VCaP (cell line): ENCODE measurements around the gene ANHX.
"Not testable (repeated sequence)": the region's sequence is repeated elsewhere in the genome, so short reads cannot be mapped to it uniquely, and the experiment has no call there.

Experiments used
- H3K27ac ChIP-seq: fragments of 450-650 bp; 2 replicates; pipeline ENCODE4 v1.5.1; 2017
- TF ChIP-seq, protein P1 (sequence below): fragments of 450-650 bp; conservative IDR thresholded peaks from 2 replicates; pipeline ENCODE4 v1.5.1; 2017; ENCODE audit warnings: mild to moderate bottlenecking, moderate library complexity

The ANHX gene

DNA sequence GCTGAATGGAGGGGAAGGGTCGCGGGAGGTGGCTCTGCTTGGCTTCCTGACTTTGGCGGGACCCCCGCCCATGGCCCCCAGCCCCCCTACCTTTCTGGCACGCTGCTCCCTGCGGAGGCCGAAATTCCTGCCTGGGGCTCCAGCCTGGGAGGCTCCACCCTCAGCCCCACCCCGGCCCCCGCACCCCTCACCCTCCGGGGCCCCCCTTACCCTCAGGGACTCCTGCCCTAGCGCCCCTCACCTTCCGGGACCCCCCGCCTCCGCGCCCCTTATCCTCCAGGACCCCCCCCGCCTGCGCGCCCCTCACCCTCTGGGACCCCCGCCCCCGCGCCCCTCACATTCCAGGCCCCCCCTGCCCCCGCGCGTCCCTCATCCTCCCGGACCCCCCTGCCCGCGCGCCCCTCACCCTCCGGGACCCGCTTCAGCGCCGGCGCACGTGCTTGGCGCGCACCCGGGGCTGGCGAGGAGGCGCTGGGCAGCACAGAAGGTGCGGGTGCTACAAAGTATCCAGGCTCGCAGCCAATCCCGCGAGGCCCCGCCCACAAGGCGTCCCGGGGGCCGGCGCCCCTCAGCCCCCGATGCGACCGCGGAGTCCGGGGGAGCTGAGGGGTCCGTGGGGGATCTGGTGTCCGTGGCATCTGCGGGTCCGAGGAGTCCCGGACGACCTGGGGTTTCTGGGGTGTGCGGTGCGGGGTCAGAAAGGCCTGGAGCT, at the start of gene ANHX:
ANHX (minus strand) TSS at position 477 of the 712 bp plus-strand sequence. CDS start 1,521 bp downstream, outside the sequence.
- no peak within 1 kb of the TSS for H3K27ac ChIP-seq
- TF ChIP-seq, protein P1, sequence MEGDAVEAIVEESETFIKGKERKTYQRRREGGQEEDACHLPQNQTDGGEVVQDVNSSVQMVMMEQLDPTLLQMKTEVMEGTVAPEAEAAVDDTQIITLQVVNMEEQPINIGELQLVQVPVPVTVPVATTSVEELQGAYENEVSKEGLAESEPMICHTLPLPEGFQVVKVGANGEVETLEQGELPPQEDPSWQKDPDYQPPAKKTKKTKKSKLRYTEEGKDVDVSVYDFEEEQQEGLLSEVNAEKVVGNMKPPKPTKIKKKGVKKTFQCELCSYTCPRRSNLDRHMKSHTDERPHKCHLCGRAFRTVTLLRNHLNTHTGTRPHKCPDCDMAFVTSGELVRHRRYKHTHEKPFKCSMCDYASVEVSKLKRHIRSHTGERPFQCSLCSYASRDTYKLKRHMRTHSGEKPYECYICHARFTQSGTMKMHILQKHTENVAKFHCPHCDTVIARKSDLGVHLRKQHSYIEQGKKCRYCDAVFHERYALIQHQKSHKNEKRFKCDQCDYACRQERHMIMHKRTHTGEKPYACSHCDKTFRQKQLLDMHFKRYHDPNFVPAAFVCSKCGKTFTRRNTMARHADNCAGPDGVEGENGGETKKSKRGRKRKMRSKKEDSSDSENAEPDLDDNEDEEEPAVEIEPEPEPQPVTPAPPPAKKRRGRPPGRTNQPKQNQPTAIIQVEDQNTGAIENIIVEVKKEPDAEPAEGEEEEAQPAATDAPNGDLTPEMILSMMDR: no peak

DNA sequence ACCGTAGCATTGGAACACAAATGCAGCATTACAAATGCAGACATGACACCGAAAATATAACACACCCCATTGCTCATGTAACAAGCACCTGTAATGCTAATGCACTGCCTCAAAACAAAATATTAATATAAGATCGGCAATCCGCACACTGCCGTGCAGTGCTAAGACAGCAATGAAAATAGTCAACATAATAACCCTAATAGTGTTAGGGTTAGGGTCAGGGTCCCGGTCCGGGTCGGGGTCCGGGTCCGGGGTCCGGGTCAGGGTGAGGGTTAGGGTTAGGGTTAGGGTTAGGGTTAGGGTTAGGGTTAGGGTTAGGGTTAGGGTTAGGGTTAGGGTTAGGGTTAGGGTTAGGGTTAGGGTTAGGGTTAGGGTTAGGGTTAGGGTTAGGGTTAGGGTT, 29.0 kb upstream of the ANHX start:
- H3K27ac ChIP-seq: not testable (repeated sequence)

DNA sequence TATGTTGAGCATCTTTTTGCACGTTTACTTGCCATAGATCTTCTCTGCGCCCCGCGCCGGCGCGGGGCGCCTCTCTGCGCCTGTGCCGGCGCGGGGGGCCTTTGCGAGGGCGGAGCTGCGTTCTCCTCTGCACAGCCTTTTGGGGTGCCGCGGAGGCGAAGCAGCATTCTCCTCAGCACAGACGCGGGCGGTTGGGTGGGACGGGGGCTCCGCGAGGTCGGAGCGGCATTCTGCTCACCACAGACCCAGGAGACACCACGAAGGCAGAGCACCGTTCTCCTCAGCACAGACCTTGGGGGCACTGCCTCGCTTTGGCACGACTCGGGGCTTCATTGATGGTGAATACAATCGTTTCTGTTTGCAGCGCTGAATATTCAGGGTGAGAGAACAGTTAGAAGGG, 28.5 kb upstream of the ANHX start:
- no peak overlapping the region for H3K27ac ChIP-seq
- TF ChIP-seq, protein P1: no peak

DNA sequence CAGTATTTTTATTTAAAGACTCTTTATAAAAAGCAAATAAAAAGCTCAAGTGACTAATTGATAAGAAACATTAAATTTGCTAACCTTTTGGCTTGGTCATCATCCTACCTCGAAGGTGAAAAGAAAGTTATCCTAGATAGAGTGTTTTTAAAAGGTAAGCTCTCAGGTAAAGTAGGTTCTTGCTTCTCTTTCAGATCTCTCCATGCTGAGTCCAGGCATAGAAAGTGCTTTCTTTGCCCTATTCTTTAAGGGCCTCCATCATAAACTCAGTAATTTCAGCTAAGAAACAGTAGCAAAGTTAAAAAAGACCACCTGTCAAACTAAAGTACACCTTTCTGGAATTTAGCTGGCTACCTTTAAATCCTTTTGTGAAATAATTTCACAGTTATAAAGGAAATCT, 20.6 kb upstream of the ANHX start:
- H3K27ac ChIP-seq: no peak overlapping the region
- TF ChIP-seq, protein P1: no peak

DNA sequence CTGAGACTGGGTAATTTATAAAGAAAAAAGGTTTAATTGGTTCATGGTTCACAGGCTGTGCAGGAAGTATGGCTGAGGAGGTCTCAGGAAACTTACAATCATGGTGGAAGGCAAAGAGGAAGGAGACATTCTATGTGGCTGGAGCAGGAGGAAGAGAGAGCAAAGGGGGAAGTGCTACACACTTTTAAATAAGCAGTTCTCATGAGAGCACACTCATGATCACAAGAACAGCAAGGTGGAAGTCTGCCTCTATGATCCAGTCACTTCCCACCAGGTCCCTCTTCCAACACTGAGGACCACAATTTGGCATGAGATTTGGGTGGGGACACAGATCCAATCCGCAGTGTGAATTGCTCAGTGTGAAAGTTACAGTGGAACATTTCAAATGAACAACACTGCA, 20.2 kb upstream of the ANHX start:
- not testable (repeated sequence) for H3K27ac ChIP-seq

DNA sequence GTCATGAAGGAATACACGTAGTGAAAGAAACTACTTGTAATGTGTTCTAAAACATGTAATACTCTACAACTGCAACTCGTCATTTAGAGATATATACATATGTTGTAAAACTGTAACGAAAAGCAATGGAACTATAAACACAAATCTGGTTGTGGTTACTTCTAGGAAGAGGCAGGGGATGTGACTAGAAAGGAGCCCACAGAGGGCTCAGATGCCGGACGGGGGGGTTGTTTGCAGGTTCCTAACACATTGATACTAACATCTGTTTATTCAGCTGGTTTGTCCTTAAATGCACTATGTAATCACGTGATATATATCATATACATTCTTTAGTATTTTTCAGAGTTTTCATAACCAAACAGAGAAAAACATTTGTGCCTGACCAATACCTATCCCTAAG, 16.1 kb upstream of the ANHX start:
- TF ChIP-seq, protein P1: no peak
- no peak overlapping the region for H3K27ac ChIP-seq

DNA sequence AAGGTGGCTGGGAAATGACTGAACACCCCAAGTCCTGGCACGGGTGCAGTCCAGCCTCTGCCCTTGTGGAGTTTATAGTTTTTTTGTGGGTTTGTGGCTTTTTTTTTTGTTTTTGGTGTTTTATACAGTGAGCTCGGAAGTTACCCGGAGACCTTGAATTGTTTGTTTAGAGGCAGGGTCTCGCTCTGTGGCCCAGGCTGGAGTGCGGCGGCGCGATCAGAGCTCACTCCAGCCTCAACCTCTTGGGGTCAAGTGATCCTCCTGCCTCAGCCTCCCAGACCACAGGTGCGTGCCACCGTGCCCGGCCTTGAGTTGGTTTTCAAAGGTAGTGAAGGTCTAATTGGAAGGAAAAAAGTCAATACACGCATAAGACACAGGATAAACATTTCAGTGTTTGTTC, 879 bp upstream of the ANHX start:
- no peak overlapping the region for H3K27ac ChIP-seq
- TF ChIP-seq, protein P1: no peak

DNA sequence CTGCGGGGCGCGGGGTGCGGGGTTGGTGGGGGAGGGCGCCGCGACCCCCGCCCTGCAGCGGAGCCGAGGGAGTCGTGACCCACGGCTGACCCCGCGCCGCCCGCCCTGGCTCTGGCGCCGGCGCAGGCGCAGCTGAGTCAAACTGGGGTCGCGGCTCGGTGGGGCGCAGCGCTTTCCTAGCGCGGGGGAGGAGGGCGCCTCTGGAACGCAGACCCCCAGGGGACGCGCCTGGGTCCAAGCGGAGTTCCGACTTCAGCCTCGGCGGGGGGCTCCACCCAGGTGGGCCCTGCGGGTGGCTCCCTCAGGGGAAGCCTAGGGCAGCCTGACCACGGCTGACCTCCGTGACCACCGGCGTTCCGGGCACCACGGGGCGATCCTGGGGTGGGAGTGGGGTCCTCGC, 467 bp upstream of the ANHX start:
- H3K27ac ChIP-seq: no peak overlapping the region
- TF ChIP-seq, protein P1: no peak

DNA sequence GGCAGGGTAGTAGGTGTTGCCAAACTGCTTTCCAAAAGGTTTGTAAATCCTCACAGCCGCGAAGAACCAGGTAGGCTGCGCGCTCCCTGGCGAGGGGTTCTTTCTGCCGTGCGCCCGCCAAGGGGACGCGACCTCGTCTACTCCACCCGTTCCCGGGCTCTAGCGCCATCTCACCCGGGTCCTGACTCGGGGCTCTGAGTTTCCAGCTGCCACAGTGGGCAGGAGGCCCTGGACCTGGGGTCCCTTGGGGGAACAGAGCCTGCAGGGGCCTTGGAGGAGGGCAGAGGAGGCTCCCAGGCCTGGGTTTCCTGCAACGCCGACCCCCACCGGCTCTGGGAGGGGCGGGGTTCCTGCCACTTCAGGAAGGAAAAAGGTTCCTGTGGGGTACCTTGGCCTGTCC, 706 bp downstream of the ANHX start:
- no peak overlapping the region for H3K27ac ChIP-seq
- TF ChIP-seq, protein P1: no peak
